HUES48 (cell line): ENCODE results near the gene ACSF3.

Experiments used
- H3K27ac ChIP-seq: one replicate; pipeline ENCODE4 v1.7.0; 2013; ENCODE audit warnings: low read depth, low read length, inconsistent platforms
- H3K27me3 ChIP-seq: 2 replicates; pipeline ENCODE4 v1.6.1; 2013; ENCODE audit warnings: mild to moderate bottlenecking, low read length; ENCODE audit not compliant: control insufficient read depth, insufficient read depth
- H3K36me3 ChIP-seq: 2 replicates; pipeline ENCODE4 v1.6.1; 2013; ENCODE audit warnings: low read length; ENCODE audit not compliant: control insufficient read depth, insufficient read depth
- H3K4me1 ChIP-seq: 2 replicates; pipeline ENCODE4 v1.6.1; 2013; ENCODE audit warnings: mild to moderate bottlenecking, low read length; ENCODE audit not compliant: control insufficient read depth, insufficient read depth
- H3K4me3 ChIP-seq: 2 replicates; pipeline ENCODE4 v1.5.1; 2013; ENCODE audit warnings: mild to moderate bottlenecking, low read depth, low read length
- H3K9ac ChIP-seq: 2 replicates; pipeline ENCODE4 v1.6.1; 2013; ENCODE audit warnings: mild to moderate bottlenecking, low read depth, low read length, moderate library complexity
- H3K9me3 ChIP-seq: 2 replicates; pipeline ENCODE4 v1.6.1; 2013; ENCODE audit warnings: low read length; ENCODE audit not compliant: control insufficient read depth, insufficient read depth

The ACSF3 gene

DNA sequence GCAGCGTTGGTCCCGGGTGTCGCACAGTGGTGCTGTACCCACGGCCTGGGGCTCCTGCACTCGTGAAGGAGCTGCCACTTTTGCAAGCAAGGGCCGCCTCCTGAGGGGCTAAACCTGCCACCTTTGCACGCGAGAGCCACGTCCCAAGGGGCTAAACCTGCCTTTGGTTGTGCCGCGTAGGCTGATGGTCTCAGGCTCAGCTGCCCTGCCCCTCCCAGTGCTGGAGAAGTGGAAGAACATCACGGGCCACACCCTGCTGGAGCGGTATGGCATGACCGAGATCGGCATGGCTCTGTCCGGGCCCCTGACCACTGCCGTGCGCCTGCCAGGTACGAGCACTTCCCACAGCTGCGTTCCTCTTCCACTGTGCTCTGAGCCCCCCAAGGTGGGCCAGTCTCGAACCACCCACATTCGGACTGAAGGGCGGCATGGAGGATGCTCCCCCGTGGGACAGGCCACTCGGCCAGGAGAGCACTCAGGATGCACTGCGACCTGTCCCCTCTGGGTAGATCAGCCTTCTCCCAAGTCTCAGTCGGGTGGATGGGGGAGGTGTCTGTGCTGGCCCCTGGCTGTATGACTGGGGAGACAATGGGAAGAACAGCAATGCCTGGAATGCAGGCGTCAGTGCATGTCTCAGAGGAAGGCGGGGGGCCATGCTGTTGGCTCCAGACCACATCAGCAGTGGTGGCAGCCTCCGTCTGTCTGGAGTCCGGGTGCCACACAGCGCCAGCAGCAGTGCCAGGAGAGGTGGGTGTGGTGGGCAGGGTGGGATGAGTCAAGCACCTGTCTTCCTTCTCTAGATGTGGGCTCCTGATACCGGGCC lies 20.7 kb downstream of the ACSF3 start:
- Histone ChIP-seq H3K27me3 (no peaks in the 10 kb centered on the region), H3K9ac (no peak overlapping the region), H3K36me3 (peaks cover 36% of the 10 kb centered on the region), H3K27ac (no peak overlapping the region), H3K4me1 (no peaks in the 10 kb centered on the region), H3K4me3 (no peak overlapping the region), H3K9me3 (no peaks in the 10 kb centered on the region)

DNA sequence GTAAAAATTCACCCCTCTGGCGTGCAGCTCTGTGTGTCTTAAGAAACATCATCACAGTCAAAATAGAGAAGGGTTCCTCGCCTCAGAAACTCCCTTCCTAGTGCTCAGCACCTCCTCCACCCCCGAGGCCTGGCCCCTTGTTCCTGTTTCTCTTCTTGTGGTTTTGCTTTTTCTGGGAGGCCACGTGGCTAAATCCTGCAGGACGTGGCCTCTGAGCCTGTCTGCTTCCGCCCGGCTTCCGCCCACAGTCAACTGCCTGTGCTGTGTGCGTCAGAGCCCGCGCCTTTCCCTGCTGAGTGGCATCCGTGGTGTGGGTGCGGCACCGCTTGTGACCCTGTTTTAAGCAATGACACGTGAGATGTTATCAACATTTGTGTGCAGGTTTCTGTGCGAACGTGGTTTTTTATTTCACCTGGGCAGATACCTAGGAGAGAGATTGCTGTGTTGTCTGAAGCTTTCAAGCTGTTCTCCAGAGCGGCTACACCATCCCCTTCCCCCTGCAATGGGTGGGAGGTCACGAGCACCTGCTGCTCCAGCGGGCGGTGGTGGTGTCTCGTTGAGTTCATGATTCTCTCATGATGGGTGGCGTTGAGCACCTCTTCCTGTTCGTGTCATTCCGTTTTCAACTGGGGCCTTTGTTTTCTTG lies 21.7 kb downstream of the ACSF3 start:
- no peak overlapping the region for H3K9ac ChIP-seq
- peaks cover 44% of the 10 kb centered on the region for H3K36me3 ChIP-seq
- H3K27ac ChIP-seq: no peak overlapping the region
- H3K27me3 ChIP-seq: no peaks in the 10 kb centered on the region
- no peaks in the 10 kb centered on the region for H3K4me1 ChIP-seq
- H3K9me3 ChIP-seq: no peaks in the 10 kb centered on the region
- no peak overlapping the region for H3K4me3 ChIP-seq

DNA sequence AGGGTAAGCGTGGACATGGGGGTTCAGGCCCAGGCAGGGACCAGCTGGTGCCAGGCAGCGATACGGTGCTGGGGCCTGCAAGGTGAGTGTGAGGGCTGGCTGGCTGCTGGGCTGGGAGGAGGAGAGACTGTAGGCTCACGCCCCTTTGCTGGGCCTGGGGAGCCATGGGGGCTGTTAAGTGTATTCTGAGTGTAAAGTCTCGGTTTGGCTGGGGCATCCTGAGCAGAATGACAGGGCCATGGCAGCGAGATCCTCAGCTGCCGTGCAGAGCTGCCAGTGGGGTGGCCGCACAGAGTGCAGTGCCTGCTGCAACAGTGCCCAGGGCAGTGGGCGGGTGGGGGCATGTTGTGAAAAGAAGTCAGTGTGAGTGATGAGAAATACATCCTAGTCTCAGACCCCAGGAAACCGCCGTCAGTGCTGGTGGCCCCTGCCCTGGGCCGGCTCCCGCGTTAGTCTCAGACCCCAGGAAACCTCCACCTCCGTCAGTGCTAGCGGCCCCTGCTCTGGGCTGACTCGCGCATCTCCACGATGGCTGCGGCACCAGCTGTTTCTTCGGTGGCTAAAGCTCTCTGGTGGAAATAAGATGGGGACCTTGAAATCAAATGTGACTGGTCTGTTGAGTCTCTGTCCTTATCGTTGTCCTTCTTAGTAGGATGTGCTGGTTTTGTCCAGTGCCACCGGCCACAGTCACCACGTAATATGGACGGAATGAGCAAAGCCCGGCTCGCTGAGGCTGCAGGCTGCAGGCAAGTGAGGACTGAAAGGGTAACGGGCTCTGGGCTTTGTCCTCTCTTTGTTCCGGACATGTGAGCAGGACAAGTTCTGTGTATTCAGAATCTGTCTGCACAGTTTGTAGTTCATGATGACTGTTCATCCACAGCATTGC lies 22.9 kb downstream of the ACSF3 start:
- Histone ChIP-seq H3K36me3 (peaks cover 56% of the 10 kb centered on the region), H3K9me3 (no peaks in the 10 kb centered on the region), H3K27me3 (no peaks in the 10 kb centered on the region), H3K4me1 (no peaks in the 10 kb centered on the region), H3K4me3 (no peak overlapping the region), H3K9ac (no peak overlapping the region), H3K27ac (no peak overlapping the region)

DNA sequence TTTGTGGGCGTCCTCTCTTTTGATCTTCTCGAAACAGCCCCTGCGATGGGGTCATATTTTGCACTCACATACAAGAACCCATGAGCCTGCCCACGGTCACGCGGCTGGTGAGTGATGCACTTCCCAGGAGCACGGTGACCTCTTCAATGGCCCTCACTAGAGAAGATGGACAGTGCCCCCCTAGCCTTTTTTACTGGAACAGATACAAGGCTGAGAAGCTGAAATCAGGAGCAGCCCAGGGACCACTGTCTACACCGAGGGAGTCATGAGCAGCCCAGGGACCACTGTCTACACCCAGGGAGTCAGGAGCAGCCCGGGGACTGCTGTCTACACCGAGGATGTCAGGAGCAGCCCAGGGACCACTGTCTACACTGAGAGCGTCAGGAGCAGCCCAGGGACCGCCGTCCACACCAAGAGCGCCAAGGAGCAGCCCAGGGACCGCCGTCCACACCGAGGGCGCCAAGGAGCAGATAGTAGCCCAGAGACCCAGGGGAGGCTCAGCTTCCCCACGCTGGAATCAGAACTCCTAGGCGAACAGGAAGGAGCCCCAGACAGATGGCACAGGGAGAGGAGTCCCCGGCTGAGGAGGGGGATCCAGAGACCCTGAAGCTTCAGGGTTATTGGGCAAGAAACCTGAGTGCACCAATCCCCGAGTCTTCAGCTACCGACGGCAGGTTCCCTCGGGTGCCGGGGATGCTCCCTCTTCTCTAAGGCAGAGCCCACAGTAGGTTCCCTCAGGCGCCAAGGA lies 23.7 kb downstream of the ACSF3 start:
- H3K9ac ChIP-seq: no peak overlapping the region
- H3K9me3 ChIP-seq: no peaks in the 10 kb centered on the region
- H3K36me3 ChIP-seq: peaks cover 49% of the 10 kb centered on the region
- H3K27ac ChIP-seq: no peak overlapping the region
- H3K4me3 ChIP-seq: no peak overlapping the region
- no peaks in the 10 kb centered on the region for H3K4me1 ChIP-seq
- no peaks in the 10 kb centered on the region for H3K27me3 ChIP-seq

DNA sequence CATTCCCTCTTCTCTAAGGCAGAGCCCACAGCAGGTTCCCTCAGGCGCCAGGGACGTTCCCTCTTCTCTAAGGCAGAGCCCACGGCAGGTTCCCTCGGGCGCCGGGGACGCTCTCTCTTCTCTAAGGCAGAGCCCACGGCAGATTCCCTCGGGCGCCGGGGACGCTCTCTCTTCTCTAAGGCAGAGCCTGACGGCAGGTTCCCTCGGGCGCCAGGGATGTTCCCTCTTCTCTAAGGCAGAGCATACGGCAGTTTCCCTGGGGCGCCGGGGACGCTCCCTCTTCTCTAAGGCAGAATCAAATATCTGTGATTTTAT lies 24.3 kb downstream of the ACSF3 start:
- H3K27me3 ChIP-seq: no peaks in the 10 kb centered on the region
- no peaks in the 10 kb centered on the region for H3K4me1 ChIP-seq

DNA sequence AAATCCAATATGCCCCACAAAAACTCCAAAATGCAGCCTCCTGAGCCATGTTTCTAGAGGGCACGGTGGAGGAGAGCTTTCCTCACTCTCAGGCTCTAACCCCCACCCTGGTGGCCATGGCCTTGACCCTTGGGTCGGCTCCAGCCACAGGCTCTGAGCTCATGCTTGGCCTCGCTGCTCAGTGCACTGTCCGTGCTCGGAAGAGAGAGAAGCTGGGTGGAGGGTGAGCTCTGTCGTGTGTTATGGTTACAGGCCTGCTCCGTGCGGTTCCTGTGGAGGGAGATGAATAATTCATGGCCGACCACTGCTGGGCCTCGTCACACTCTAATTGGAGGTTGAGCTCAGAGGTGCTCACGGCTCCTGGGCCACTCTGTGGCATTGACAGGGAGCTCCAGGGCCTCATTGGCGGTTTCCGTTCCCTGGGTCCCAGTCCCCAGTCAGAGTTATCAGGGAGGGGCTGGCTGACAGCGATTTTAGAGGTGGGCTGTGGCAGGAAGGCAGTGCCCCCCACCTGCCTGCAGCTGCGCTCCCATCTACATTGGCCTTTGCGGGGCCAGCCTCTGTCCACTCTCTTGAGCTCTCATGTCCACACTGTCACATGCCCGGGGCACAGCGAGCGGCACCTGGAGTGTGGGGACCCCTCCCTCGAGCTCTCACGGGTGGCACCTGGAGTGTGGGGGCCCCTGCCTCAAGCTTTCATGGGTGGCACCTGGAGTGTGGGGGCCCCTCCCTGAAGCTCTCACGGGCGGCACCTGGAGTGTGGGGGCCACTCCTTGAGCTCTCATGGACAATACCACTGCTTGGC lies 24.9 kb downstream of the ACSF3 start:
- H3K27ac ChIP-seq: no peak overlapping the region
- no peak overlapping the region for H3K9ac ChIP-seq
- no peaks in the 10 kb centered on the region for H3K4me1 ChIP-seq

More for the DNA sequence above, 24.3 kb downstream of the ACSF3 start:
- Histone ChIP-seq H3K36me3 (peaks cover 44% of the 10 kb centered on the region), H3K4me3 (no peak overlapping the region), H3K9ac (no peak overlapping the region), H3K9me3 (no peaks in the 10 kb centered on the region), H3K27ac (no peak overlapping the region)

DNA sequence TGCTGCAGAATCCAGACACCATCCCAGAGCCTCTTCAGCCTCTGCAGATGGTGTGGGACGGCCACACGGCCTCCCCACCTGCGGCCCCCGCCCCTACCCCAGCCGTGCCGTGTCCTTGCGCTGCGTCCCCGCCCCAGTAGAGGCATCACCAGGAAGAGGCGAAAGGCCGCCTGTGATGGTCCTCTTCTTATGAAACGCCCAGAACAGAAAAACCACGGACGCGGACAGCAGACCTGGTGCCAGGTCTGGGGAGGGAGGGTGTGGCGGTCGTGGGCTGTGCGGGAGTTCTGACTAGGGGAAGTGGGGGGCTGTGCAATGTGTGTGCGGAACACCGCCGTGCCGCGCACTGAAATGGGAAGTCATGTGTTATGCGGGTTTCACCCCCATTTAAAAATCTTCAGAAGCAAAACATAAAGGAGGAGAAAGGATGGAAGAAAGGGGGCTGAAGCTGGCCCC lies 25.5 kb downstream of the ACSF3 start:
- H3K9ac ChIP-seq: no peak overlapping the region
- no peaks in the 10 kb centered on the region for H3K27me3 ChIP-seq
- H3K9me3 ChIP-seq: no peaks in the 10 kb centered on the region
- H3K4me3 ChIP-seq: no peak overlapping the region
- no peak overlapping the region for H3K27ac ChIP-seq
- peaks cover 43% of the 10 kb centered on the region for H3K36me3 ChIP-seq
- no peaks in the 10 kb centered on the region for H3K4me1 ChIP-seq

More for the DNA sequence above, 24.9 kb downstream of the ACSF3 start:
- Histone ChIP-seq H3K27me3 (no peaks in the 10 kb centered on the region), H3K36me3 (peaks cover 43% of the 10 kb centered on the region), H3K4me3 (no peak overlapping the region), H3K9me3 (no peaks in the 10 kb centered on the region)

DNA sequence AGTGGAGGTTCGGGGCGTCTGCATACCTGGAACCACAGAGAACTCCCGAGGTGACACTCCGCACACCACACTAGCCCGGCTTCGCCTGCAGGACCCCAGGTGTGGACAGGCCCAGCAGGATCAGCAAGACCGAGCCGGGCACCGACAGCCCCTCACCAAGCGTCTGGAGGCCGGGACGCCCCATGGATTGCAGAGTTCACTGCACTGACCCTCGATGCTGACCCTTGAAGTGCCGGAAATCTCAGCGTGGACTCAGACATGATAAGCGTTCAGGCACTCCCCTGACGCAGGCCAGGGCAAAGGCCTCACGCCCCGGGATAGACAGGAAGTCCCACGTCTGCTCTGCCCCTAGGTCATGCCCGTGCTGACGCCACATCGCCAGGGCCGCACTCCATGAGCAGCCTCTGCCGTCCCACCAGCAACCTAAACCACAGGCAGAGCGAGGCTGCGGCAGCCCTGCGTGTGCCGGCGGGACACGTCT lies 26.0 kb downstream of the ACSF3 start:
- Histone ChIP-seq H3K9me3 (no peaks in the 10 kb centered on the region), H3K9ac (no peak overlapping the region), H3K4me1 (no peaks in the 10 kb centered on the region), H3K27me3 (no peaks in the 10 kb centered on the region), H3K4me3 (no peak overlapping the region), H3K36me3 (peaks cover 45% of the 10 kb centered on the region), H3K27ac (no peak overlapping the region)

DNA sequence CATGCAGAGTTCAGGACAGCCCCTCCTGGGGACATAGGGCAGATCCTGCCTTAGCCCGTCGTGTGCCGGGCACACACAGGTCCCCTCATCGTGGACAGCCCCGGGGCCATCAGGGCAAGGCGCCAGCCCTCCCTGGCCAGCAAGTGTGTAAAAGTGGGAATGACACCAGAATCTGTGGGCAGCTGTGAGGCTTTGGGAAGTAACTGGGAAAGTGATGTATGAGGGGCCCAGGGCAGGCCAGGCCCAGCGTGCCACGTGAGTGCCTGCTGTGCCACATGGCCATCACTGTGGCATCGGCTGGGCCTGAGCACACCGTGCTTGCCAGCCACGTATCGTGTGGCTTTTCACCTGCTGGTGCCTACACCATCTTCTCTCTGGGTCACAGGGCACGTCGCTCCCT lies 26.6 kb downstream of the ACSF3 start:
- H3K36me3 ChIP-seq: peaks cover 45% of the 10 kb centered on the region
- no peak overlapping the region for H3K4me3 ChIP-seq
- H3K27ac ChIP-seq: no peak overlapping the region
- no peaks in the 10 kb centered on the region for H3K4me1 ChIP-seq
- no peaks in the 10 kb centered on the region for H3K27me3 ChIP-seq
- no peak overlapping the region for H3K9ac ChIP-seq
- H3K9me3 ChIP-seq: no peaks in the 10 kb centered on the region

DNA sequence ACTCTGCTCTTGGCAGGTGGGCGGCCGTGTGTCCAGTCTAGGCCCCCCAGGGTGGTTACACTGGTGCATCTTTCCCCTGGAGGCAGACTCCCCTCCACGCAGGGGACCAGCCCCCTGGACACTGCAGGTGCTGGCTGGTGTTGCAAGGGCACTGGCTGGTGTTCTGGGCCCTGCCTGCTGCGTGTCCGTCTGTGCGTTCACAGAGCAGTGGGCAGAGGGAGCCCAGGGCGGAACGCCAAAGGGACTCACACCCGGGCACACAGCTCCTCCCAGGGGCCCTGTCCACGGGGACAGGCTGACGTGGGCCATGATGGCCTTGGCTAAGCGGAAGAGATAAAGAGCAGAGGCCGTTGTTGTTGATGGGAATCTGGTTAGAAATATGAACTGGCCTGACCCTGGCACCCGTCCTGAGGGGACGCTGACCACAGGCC lies 27.3 kb downstream of the ACSF3 start:
- Histone ChIP-seq H3K4me3 (no peak overlapping the region), H3K27me3 (no peaks in the 10 kb centered on the region), H3K9me3 (no peaks in the 10 kb centered on the region), H3K36me3 (peaks cover 45% of the 10 kb centered on the region), H3K4me1 (no peaks in the 10 kb centered on the region), H3K9ac (no peak overlapping the region), H3K27ac (no peak overlapping the region)
